ENCODE data around the gene ANKRD10. TPM values are rescaled to one million over a fixed set of nuclear protein-coding genes. Genes with fewer than 3 reads are reported as not detected.
A peak's percentile ranks its signal among the peaks of the same experiment; 100 is the strongest.

The ANKRD10 gene
- total RNA-seq, 1 donor from 2014 or later = 228 TPM

- H3K27ac Mint-ChIP-seq = no peak overlapping the region
- peaks cover 3% of the 10 kb centered on the region for H3K9me3 Mint-ChIP-seq (ENCODE audit: low read depth)
- no peak for DNase-seq (ENCODE audit: low spot score, unreplicated experiment)
- peaks cover 4% of the 10 kb centered on the region for H3K4me1 Mint-ChIP-seq (ENCODE audit: low read depth)
- no peak overlapping the region for H3K4me3 Mint-ChIP-seq (ENCODE audit: low read depth)
- TF ChIP-seq, protein P1, sequence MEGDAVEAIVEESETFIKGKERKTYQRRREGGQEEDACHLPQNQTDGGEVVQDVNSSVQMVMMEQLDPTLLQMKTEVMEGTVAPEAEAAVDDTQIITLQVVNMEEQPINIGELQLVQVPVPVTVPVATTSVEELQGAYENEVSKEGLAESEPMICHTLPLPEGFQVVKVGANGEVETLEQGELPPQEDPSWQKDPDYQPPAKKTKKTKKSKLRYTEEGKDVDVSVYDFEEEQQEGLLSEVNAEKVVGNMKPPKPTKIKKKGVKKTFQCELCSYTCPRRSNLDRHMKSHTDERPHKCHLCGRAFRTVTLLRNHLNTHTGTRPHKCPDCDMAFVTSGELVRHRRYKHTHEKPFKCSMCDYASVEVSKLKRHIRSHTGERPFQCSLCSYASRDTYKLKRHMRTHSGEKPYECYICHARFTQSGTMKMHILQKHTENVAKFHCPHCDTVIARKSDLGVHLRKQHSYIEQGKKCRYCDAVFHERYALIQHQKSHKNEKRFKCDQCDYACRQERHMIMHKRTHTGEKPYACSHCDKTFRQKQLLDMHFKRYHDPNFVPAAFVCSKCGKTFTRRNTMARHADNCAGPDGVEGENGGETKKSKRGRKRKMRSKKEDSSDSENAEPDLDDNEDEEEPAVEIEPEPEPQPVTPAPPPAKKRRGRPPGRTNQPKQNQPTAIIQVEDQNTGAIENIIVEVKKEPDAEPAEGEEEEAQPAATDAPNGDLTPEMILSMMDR (IDR thresholded peaks at IDR 0.05; ENCODE audit: unreplicated experiment) = no peak
- H3K36me3 Mint-ChIP-seq (ENCODE audit: insufficient read depth) = no peaks in the 10 kb centered on the region
- peaks cover 21% of the 10 kb centered on the region for H3K27me3 Mint-ChIP-seq
Observed at GRCh38 chr13:110873639-110874507, 41.0 kb downstream of the ANKRD10 start.

- DNase-seq (ENCODE audit: low spot score, unreplicated experiment) = no peak
- peaks cover 4% of the 10 kb centered on the region for H3K4me1 Mint-ChIP-seq (ENCODE audit: low read depth)
- peaks cover 3% of the 10 kb centered on the region for H3K9me3 Mint-ChIP-seq (ENCODE audit: low read depth)
- H3K27me3 Mint-ChIP-seq = peaks cover 21% of the 10 kb centered on the region
- TF ChIP-seq, protein P1 (IDR thresholded peaks at IDR 0.05; ENCODE audit: unreplicated experiment) = no peak
- H3K4me3 Mint-ChIP-seq (ENCODE audit: low read depth) = no peak overlapping the region
- H3K27ac Mint-ChIP-seq = no peak overlapping the region
- no peaks in the 10 kb centered on the region for H3K36me3 Mint-ChIP-seq (ENCODE audit: insufficient read depth)
Observed at GRCh38 chr13:110872768-110873638, 41.9 kb downstream of the ANKRD10 start.

GRCh38 chr13:110872034-110872767 is 42.7 kb downstream of the ANKRD10 start:
- TF ChIP-seq, protein P1 (IDR thresholded peaks at IDR 0.05; ENCODE audit: unreplicated experiment) = no peak
- Mint-ChIP-seq H3K4me1 (ENCODE audit: low read depth) (peaks cover 4% of the 10 kb centered on the region), H3K9me3 (ENCODE audit: low read depth) (peaks cover 3% of the 10 kb centered on the region), H3K4me3 (ENCODE audit: low read depth) (no peak overlapping the region), H3K27ac (no peak overlapping the region), H3K27me3 (peaks cover 24% of the 10 kb centered on the region), H3K36me3 (ENCODE audit: insufficient read depth) (no peaks in the 10 kb centered on the region)
- DNase-seq (ENCODE audit: low spot score, unreplicated experiment) = no peak

DNA sequence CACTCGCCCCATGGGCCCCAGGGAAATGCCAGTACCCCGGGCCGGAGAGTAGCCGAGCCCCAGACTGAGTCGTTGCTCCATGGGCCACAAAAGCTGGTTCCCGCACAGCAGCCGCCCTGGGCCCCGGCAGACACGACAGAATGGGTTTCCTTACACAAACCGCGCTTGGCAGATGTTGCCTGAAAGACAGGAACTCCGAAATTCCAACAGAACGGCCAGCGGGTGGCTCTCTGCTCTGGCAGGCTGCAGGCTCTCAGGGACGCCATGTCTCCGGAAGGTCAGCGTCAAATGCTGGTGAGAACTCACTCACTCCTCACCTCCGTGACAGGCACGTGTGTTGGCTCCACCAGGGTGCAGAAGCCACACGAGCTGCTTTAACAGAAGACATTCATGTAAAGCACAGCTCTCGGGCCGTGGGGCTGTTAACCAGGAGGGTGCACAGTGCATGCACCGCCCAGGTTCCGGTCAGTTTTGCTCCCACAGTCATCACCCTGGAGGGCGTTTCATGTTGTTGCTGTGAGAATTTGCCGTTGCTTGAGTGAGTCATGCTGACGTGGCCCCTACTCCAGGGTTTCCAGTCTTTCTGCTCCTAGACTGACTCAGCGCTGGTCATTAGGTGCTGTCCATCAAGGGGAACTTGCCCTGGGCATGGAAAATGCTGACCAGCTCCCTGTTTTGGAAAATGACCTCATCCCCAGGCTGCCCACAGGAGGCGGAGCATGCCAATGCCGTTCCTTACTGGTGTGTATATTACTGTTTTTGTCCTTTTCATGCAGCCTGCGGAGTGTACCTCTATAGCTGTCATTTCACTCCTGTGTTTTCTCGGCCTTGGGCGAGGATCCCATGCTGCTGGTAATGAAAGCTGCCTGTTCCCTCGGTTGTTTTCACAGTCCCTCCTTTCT is 44.8 kb downstream of the ANKRD10 start:
- Mint-ChIP-seq H3K27me3 (peaks cover 33% of the 10 kb centered on the region), H3K9me3 (ENCODE audit: low read depth) (no peaks in the 10 kb centered on the region), H3K27ac (peak overlapping the region; percentile 76), H3K4me3 (ENCODE audit: low read depth) (no peak overlapping the region), H3K36me3 (ENCODE audit: insufficient read depth) (no peaks in the 10 kb centered on the region), H3K4me1 (ENCODE audit: low read depth) (peaks cover 4% of the 10 kb centered on the region)
- TF ChIP-seq, protein P1 (IDR thresholded peaks at IDR 0.05; ENCODE audit: unreplicated experiment) = no peak
- DNase-seq (ENCODE audit: low spot score, unreplicated experiment) = no peak
